DMS153 treated with DMSO at 0.1 percent for 48 hours (cell line): Measurements from ENCODE around the gene DCST1.

Source experiments
- DNase-seq: peaks from one replicate; lab custom pipeline; 2025; ENCODE audit not compliant: unreplicated experiment; lab: John Stamatoyannopoulos, UW

The DCST1 gene

DNA sequence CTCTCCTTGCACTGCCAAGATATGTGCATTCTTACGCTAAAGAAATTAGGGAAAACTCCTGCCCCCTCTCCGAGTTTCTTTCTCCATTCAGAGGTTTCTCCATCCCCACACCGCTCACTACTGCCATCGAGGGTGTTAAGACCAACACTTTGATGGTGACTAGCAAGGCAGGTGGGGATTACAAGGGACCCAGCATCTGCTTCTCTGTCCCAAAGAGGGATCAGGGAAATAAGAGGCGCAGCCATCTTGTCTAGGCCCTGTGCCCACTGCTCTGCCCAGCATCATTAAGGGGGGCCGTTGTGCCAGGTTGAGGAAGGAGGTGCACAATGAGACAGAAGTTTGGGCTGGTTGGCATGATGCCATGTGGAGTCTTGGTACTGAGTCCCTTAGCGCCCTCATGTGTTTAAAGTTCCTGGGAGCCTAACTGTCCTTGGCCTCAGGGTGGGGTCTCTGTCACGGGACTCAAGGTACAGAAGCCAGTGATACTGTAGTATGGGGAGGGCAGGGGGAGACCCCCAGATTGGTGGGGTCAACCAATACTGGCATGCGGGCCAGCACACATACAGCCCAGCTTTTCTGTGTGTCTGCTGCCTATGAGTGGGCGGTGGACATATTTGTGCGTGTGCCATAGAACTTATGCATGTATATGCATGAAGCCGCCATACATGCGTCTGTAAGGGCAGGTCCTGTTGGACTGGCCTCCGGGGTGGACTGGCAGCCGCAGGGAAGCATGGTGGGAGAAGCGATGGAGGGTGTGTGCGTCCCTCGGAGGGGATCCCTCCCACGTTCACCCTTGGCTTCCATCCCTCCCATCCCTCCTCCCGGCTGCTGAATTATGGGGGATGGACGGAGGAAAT is 50.5 kb downstream of the DCST1 start:
- no peak for DNase-seq

DNA sequence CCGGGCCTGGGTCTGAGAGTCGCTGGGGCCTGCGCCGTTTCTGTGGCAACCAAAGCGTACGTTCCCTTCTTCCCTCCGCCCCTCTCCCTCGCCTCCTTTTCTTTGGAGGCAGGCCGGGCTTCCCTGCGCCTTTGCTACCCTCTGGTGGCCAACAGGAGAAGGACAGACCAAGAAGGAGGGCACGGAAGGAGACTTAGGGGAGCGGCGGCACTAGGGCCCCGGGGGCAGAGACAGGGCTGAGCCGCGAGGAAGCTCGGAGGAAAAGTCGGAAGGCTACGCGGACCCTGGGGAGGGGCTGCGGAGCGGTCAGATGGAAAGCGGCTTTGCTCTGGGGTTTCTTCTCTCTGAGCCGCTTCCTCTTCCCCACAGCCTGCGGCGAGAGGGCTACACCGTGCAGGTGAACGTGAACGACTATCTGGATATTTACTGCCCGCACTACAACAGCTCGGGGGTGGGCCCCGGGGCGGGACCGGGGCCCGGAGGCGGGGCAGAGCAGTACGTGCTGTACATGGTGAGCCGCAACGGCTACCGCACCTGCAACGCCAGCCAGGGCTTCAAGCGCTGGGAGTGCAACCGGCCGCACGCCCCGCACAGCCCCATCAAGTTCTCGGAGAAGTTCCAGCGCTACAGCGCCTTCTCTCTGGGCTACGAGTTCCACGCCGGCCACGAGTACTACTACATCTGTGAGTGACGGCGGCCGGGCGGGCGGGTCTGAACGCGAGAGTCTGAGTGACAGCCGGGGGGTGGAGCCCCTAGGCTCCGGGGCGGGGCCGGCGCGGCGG is 51.3 kb downstream of the DCST1 start:
- DNase-seq = peak; percentile 99

DNA sequence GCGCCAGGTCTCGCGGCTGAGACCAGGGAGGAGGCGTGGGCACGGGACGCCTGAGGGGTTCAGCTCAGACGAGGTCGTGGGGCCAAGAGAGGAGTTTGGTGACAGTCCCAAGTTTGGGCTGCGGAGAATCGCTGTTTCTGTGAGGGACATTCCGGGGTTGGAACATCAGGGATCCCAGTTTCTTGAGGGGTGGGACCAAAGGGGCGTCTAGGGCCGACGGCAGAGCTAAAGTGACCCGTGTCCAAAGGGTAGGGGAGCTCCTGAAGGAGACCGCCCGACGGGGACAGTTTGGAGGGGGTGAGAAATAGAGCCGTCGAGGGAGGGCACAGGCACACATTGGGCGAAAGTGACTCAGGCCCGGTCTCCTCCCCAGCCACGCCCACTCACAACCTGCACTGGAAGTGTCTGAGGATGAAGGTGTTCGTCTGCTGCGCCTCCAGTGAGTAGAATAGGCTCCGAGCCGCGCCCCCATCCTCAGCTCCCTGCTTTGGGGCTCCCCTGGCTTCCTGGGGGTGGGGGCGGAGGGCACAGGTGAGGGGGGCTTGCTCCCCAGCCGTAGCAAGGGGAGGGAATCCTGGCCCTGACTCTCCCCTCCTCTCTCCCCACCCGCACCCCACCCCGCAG is 52.0 kb downstream of the DCST1 start:
- DNase-seq = no peak

DNA sequence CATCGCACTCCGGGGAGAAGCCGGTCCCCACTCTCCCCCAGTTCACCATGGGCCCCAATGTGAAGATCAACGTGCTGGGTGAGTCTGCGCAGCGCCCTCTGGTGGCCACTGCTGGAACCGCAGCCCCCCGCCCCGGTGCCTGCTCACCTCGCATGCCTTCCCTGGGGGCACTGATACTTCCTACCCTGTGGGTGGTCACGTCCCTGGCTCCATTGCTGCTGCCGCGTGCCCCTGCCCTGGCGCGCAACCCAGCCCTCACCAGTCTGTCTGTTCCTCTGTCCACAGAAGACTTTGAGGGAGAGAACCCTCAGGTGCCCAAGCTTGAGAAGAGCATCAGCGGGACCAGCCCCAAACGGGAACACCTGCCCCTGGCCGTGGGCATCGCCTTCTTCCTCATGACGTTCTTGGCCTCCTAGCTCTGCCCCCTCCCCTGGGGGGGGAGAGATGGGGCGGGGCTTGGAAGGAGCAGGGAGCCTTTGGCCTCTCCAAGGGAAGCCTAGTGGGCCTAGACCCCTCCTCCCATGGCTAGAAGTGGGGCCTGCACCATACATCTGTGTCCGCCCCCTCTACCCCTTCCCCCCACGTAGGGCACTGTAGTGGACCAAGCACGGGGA is 52.6 kb downstream of the DCST1 start:
- DNase-seq = no peak

DNA sequence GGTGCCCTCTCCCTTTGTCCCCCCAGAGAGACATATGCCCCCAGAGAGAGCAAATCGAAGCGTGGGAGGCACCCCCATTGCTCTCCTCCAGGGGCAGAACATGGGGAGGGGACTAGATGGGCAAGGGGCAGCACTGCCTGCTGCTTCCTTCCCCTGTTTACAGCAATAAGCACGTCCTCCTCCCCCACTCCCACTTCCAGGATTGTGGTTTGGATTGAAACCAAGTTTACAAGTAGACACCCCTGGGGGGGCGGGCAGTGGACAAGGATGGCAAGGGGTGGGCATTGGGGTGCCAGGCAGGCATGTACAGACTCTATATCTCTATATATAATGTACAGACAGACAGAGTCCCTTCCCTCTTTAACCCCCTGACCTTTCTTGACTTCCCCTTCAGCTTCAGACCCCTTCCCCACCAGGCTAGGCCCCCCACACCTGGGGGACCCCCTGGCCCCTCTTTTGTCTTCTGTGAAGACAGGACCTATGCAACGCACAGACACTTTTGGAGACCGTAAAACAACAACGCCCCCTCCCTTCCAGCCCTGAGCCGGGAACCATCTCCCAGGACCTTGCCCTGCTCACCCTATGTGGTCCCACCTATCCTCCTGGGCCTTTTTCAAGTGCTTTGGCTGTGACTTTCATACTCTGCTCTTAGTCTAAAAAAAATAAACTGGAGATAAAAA is 53.4 kb downstream of the DCST1 start:
- no peak for DNase-seq

DNA sequence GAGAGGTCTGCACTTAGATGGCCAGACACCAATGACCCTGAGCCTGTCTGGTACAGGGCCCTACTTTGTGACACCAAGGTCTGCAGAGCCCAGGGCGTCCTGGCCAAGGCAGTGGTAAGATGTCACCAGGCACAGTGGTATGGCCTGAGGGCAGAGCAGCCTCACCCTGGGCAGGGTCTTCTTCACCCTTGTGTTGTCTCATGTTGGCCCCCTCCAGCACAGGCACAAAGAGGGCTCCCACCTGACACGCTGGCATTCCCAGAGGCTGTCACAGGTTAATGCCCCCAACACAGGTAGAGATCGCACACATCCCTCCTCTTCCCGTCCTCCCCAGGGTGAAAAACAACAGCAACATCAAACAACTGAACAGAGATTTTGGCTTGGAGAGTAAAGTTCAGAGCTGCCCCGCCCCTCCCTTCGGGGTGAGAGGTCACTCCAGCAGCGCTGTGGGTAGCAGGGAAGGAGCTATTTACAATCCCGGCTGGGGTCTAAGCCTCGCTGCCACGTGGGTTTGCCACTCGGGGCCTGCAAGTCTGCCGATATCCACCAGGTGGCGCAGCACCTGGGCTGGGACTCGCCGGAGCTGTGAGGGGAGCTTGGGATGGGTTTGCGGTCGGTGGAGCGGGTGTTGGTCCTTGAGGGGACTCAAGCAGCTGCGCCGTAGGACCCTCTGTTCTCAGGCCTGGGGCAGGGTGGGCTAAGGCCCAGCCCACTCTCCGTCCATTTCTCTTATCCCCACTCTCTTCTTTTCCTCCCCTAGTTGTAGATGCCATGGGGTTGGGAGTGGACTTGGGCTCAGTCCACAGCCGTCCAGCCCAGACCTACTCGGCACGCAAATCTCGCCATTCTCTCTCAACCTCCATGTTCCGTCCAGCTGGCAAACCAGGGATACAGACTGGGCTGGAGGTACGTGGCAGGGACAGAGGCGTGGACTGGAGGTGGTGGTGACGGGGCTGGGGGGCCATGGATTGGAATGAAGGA is 57.7 kb downstream of the DCST1 start:
- peak; percentile 52 for DNase-seq

DNA sequence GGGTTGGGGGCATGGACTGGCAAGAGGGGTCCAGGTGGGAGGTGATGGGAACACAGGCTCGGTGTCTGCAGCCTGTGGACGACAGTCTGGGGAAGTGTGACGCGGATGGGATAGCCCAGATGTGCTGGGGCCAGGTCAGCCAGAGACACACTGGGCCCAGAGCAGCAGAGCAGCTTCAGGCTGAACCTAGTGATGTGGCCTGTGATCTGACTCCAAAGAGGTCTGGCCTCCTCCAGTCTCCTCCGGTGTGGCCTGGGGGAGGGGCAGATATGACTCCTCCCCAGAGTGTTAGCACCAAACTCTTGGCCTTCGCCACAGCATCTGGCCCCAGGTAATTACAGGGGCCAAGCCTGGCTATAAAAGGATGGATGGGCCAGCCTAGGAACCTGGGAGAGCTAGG is 58.5 kb downstream of the DCST1 start:
- DNase-seq = no peak

DNA sequence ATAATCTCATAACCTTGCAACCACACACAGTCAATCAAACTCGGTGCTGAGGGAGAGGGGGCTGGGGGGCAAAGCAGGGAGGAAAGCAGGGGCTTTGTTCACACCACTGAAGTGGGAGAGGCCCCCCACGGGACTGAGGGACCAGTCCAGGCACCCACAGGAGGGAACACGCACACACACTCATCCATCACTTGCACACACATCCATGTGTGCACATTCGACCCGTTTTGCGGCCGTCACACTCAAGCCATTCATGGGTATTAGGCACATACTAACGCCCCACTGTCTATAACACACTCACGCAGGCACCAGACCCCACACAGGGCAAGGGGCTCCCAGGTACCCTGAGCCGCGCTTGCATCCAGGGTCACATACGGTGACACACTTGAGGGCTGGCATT is 59.0 kb downstream of the DCST1 start:
- DNase-seq = no peak

DNA sequence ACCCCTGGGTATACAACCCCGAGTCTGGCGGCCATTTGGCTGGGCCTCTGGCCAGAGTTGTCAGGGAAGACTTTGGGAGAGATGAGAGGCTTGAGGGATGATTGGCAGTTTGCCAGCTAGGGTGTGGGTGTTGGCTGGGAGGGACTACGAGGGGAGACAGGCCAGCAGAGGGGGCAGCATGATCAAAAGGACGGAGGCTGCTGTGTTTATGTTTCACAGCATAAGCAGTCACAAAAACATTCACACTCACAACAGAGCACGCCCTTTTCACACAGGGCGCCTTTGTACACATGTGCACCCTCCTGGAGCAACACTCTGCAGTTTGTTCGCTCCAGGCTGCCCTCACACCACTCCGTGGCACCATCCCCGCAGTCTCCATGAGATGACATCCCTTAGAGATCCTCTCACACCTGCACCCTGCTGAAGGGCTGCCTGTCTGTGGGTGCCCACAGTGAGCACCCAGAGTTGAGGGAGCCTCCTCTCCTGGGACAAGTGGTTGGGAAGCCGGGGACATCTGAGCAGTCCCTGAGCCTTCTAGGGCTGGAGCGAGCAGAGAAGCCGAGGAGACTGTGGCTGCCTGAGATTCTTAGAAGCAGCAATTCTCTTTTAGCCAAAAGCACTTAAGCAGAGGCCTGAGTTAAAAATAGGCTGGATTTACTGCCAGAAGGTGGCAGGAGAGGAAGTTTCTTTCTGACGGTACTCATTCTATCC is 60.4 kb downstream of the DCST1 start:
- DNase-seq = no peak

DNA sequence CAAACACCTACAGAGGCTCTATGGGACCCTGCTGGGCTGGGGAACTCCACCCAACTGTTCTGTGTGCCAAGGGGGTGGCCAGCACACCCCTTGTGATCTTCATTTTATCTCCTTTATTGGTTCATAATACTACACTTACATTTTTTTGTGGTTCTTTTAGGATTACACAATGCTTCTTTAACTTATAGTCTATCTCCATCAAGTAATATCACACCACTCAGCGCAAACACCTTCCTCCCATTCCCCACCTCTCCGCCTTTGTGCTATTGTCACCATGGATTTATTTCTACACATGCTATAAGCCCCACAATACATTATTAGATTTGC is 61.0 kb downstream of the DCST1 start:
- DNase-seq = no peak

DNA sequence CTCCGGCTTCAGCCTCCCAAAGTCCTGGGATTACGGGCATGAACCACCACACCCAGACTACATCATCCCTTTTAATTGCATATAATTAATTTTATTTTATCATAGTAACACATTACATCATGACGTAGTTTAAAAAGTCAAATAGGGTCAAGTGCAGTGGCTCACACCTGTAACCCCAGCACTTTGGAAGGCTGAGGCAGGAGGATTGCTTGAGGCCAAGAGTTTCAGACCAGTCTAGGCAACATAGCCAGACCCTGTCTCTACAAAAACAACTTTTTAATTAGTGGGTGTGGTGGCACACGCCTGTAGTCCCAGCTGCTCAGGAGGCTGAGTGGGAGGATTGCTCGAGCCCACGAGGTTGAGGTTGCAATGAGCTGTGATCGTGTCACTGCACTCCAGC is 65.7 kb downstream of the DCST1 start:
- no peak for DNase-seq
